ENCODE data around the gene TCEA3.
A peak's percentile ranks its signal among the peaks of the same experiment; 100 is the strongest.

TCEA3 gene

DNA sequence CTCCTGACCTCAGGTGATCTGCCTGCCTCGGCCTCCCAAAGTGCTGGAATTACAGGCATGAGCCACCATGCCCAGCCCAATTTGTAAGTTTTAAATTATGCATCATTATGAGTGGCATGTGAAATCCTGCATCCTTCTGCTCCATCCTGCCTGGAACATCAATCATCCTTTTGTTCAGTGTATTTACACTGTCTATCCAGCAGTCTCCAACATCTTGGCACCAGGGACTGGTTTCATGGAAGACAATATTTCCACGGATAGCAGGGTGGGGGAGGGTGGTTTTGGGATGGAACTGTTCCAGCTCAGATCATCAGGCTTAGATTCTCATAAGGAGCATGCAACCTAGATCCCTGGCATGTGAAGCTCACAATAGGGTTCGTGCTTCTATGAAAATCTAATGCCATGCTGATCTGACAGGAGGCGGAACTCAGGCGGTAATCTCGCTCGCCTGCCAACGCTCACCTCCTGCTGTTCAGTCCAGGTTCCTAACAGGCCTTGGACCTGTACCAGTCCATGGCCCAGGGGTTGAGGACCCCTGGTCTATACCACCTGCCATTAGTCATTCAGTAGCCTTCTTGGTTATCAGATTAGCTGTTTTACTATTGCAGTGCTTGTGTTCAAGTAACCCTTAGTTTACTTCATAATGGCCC is 22.2 kb upstream of the TCEA3 start:
- DNase-seq (ENCODE audit: low spot score) = no peak

DNA sequence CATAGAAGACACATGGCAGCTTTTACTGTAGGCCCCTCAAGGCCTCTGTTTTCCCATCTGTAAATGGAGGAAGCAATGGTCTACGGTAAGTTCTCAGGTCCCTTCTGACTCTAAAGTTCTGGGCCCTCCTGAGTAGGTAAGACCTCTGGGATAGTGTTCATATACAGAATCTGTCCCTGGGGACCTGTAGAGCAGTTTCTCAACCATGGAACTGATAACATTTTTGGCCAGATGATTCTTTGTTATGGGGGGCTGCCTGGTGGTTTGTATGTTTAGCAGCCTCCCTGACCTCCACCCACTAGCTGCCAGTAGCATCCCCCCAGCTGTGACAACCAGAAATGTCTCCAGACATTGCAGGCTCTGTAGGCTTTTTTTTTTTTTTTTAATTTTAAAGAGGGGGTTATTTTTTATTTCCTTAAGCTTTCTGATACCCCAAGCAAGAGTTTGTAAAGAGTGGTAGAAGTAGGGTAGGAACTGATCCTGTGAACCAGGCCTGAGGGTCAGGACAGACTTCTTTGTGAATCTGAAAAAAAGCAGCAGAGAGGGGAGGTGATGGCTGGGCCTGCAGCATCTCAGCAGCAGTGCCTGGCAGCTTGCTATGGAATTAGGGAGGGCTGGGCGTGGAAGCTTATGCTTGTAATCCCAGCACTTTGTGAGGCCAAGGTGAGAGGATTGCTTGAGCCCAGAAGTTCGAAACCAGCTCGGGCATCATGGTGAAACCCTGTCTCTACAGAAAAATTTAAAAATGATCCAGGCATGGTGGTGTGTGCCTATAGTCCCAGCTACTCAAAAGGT is 20.2 kb upstream of the TCEA3 start:
- no peak for DNase-seq (ENCODE audit: low spot score)

DNA sequence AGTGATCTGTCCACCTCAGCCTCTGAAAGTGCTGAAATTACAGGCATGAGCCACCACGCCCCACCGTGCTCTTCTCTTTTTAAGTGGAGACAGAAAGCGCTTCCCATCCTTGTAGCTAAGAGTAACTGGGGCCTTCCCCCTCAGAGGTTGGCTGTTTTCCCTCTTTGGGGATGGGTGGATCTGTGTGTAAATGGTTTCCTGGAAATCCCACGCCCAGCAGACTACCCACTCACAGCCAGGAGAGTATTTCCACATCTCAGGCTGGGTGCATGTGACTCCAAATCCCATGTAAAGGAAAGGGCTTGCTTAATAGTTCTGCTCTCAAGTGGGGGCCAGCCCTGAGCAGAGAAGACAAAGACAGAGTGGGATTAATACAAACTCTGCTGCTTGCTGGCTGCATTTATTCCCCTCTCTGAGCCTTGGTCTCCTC is 19.6 kb upstream of the TCEA3 start:
- peak; percentile 93 for DNase-seq (ENCODE audit: low spot score)

DNA sequence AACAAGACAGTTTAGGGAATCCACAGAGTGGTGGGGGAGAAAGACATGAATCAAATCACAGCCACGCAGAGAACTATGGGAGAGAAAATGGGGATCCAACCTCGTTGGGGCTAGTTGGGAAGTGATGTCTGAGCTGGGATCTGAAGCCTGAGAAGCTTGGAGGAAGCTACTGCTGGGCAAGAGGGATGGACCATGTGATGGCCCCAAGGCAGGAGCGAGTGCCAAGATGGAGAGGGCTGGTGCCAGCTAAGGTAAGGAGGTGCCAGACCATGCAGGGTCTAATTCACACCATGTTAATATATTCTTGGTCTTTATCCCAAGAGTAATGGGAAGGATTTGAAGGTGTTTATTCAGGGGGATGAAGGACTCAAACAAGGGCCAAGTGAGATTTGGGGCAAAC is 18.2 kb upstream of the TCEA3 start:
- no peak for DNase-seq (ENCODE audit: low spot score)

DNA sequence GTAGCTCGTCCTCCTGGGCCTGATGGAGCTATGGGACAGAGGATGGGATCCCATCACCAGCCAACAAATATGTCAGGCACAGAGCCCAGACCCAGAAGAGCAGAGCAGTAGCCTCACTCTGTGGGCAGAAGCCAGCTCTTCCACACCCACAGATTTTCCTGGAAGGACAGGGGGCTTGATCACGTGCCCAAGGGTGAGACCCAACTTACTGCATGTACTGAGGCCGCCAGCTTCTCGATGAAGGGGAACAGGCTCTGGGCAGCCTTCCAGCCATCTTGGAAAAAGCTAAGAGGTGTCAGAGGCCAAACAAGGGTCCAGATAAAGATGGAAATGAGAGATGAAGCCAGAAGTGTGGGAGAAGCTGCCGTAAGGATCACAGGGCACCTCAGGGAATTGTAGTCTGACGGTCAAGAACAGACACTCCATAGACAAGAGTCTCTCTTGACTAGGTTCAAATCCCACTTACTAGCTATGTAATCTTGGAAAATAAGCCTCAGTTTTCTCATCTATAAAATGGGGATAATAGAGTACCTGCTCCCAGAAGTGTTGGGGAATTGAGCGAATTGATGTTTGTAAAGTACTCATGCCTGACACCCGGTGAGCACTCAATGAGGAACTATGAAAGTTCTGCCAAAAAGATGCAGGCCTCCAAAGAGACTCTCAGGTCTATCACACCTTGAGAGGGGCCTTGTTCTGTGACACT is 17.0 kb upstream of the TCEA3 start:
- no peak for DNase-seq (ENCODE audit: low spot score)

DNA sequence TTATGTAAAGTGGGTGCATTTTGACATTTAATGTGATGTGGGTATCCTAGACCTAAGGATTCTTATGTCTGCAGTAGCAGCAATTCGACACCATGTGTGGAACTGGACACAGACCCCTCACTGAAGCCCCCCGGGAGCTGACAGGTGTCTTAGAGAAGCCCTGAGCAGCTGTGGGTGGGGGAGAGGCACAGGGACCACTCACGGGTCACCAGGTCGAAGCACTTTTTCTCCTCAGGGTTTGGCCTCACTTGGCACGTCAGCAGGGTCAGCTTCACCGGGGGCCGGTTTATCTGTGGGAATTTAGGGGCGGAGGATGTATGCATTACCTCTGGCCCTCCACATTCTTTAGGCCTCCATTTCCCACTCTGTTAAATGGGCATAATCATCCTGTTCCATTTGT is 14.0 kb upstream of the TCEA3 start:
- no peak for DNase-seq (ENCODE audit: low spot score)

DNA sequence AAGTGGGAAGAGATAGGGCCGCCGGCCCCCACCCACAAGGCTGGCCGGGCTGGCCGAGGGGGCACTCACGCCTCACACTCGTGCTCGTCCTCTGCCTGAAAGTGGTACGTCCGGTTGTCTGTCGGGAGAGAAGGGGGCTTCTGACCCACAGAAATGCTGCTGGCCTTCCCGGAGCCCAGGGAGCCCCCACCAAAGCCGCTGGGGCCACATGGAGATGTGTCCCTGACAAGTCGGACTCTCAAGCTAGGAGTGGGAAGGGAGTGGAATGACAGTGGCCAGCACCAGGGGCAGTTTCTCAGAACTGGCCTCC is 12.8 kb upstream of the TCEA3 start:
- no peak for DNase-seq (ENCODE audit: low spot score)

DNA sequence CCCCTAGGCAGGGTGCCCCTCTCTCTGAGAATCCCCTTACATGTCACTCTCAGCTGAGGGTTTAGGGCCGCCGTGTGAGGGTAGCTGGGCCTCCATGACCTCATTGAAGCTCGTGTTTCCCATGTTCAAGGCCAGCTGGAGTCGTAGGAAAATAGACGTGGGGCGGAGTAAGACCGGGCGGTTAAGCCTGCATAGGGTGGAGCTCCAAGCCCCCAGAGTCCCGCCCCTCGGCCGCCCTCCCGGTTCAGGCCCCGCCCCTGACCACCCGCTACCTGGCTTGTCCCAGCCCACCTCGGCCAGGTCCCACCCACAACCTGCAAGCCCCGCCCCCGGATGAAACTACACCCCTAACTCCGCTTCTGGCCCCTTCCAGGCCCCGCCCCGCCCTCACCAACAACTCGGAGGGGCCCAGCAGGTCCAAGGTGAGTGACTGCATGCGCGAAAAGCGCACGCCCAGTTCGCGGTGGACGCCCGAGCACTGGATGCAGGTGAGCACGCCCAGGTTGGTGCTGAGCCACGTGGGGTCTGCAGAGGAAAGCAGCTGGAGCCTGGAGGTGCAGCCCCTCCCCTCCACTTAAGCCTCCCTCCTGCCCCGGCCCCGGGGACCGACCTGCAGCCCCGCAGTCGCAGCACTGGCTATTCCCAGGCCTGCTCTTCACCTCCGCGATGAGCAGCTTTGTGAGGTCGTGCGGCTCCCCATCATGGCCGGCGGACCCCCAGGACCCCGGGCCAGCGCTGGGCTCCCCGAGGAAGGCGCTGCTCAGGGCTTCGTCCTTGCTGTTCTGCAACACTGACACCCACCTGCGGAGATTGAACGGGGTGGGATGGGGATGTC is 12.2 kb upstream of the TCEA3 start:
- no peak for DNase-seq (ENCODE audit: low spot score)

DNA sequence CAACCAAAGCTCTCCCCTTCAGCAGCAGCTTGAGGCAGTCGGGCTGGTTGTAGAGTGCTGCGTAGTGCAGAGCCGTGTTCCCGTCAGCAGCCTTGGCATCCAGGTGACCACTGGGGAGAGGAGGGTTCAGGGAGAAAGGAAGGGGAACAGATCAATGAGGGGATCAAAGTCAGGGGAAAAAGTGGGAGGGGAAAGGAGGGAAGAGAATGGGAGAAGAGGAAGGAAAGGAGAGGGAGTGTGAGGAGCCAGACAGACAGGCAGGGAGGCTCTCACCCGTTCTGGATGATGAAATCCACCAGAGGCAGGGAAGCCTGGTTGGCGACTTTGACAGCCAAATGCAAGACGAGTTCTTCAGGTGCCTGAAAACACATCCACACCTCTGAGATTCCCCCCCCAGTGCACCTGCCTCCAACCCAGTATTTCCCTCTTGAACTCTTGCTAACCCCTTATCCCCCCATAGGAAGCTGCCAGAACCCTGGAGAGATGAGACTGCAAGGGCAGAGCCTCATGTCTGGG is 9.8 kb upstream of the TCEA3 start:
- DNase-seq (ENCODE audit: low spot score) = no peak

DNA sequence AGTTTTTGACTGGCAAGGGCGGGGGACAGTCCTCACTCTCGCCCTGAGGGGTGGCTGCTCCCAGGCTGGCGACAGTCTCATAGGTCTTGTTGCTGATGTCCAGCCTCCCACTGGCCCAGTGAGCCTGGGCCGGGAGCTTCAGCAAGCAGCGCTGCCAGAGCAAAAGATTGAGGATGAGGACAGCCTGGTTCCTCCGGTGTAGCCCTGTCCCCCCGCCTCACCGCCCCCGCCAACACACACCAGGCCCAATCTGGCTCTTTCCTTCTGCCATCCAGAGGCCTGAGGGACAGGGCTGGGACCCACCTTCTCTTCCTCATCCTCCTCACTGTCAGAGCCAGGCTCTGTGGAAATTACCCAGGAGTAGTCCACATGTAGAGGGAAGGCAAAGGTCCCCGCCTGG is 8.6 kb upstream of the TCEA3 start:
- no peak for DNase-seq (ENCODE audit: low spot score)

DNA sequence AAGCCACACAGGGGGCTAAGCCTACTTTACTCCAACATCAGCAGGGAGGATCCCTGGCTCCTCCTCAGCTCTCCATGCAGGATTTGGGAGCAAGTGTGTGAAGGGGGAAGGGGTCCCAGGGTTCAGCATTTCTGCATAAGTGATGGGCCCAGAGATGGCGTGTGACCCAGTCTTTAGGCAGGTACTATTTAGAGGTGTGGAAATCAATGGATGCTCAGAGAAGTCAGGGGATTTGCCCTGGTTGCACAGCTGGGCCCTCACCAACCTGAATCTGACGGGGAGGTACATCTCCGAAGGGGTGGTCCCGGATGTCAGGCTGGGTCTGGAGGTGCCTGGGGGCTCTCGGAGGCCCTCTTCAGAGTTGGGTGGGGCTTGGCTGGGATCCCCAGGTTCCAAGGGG is 6.9 kb upstream of the TCEA3 start:
- DNase-seq (ENCODE audit: low spot score) = no peak

DNA sequence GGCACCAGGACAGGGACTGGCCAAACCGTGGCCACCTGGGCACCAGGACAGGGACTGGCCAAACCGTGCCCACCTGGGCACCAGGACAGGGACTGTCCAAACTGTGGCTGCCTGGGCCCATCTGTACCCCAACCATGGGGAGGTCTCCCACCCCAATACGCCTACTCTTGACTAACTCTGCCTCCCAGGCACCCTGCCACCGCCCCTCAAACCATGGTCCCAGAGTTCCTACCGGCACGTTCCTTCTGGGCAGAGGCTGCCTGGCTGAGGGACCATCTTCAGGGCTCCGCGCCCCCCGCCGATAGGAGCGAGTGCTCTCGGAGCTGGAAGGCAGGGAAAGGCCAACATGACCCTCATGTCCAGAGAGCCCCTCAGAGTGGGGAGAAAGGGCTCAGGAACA is 6.3 kb upstream of the TCEA3 start:
- DNase-seq (ENCODE audit: low spot score) = no peak

DNA sequence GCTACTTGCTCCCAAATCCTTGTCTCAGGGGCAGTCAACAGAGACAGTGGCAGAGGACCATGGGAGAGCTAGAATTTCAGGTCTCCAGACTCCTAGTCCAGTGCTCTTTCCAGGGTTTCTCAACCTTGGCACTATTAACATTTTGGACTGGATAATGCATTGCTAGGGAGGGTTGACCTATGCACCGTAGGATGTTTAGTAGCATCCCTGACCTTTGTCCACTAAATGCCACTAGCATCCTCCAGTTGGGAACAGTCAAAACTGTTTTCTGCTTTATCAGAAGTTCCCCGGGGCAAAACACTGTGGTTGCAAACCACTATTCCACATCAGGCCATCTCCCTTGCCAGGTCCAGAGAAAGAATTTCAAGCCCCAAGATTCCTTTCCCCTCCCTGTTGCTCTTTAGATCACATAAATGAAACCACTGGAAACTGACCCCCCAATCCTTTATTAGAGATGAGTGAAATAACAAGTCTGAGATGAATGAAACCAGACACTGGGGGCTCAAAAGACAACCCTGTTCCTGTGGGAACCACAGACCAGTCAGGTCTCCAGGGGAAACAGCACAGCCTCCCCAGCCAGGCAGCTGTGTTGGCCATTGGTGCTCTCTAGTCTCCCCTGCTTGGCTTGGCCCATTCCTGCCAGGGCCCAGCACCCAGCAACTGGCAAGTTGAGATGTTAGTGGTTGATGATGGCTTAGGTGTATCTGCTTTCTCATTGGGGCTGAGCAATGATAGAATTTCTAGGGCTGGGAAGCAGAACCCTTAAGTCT is 3.8 kb upstream of the TCEA3 start:
- DNase-seq (ENCODE audit: low spot score) = no peak

DNA sequence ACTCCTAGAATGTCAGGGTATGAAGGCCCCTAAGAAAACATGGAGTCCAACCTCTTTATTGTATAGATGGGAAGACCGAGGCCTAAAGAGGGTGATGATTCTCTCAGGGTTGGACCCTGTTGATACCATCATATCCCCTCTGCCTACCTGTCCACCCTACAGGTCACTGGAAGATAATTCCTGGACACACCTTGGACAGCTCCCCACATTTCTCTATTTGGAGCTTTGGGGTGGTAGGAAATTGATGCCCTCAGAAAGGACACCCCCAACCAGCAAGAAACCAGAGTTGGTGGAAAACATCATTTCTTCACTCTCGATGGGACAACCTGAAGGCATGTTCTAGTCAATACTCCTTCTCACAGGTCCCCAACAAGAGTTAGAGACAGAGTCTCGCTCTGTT is 3.0 kb upstream of the TCEA3 start:
- DNase-seq (ENCODE audit: low spot score) = no peak

DNA sequence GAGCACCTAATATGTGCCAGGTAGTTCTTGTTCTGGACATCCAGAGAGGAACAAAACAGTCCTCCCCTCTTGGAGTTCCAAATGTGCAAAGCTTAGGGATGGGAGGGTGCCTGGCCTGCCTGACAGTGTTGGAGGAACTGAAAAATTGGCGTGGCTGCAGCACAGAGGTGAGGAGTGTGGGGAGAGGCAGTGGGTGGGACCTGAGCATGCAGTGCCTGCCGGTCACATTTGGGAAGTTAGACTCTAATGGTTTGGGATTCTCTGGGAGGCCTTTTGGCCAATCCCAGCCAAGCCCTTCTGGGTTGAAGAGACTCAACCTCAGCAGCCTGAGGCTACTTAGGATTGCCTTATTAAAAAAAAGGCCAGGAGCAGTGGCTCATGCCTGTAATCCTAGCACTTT is 2.3 kb upstream of the TCEA3 start:
- DNase-seq (ENCODE audit: low spot score) = no peak

DNA sequence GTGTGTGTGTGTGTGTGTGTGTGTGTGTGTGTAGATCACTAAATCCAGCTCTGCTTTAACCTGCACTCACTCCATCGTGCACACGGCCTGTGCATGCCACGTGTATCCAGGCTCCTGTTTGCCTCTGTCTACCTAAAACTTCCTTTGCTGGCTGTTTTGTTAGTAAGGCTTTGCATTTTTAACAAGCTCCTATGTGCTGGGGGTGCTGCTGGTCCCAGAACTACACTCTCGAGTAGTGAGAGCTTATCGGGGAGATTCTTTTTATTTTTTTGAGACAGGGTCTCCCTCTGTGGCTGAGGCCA is 596 bp upstream of the TCEA3 start:
- no peak for DNase-seq (ENCODE audit: low spot score)

DNA sequence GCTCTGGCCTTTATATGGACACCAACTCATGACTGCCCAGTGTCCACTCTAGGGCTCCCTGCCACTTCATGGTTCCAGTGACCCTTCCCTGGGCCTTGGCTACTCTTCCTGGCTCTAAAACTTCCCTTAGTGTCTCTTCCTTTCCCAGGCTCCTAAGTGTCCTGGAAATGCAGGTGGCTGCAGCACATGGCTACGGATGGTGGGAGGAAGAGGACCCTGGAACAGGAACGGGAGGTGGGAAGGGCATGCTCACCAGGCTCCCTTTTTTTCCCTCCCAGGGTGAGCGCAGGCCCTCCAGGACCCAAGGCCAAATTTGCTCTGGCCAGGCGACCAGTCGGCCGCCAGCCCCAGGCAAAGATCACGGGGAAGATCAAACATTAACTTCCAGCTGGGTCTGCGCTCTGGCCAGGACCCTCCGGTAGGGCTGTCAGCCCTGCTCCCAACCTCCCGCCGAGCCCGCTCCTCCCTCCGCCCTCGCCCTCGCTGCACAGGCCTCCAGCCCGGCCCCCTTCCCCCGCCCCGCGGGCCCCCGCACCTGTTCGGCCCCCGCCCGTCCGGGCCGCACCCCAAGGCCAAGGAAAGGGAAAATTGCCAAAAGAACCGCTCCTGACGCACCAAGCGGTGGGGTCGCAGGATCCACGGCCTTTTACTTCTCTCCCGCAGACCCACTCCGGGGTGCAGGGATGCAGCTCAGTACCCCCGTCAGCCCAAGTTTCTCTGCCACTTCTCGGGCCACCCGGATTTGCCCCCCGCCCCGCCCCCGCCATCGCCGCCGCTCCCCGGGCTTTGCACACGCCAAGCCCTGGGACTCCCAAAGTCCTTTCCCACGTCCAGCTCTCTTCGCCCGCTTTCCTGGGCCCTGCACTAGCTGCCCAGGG is 894 bp downstream of the TCEA3 start:
- peak; percentile 51 for DNase-seq (ENCODE audit: low spot score)

DNA sequence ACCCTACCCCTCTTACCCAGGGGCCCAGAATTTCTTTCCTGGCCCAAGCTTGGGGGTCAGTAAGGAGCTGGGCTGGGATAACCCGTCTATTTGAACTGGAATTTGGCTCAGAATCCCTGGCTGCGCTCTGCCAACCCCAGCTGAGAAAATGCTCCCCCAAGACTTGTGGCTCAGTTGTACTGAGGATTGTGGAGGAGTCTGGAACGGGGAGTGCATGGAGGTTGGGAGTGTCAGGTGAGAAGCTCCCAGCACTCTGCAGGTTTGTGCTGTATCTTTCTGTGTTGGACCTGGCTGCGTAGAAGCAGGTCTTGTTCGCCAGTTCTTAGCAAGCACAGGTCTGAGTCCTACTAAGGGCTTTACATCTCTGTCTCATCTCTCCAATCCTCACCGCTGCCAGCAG is 1.6 kb downstream of the TCEA3 start:
- no peak for DNase-seq (ENCODE audit: low spot score)

DNA sequence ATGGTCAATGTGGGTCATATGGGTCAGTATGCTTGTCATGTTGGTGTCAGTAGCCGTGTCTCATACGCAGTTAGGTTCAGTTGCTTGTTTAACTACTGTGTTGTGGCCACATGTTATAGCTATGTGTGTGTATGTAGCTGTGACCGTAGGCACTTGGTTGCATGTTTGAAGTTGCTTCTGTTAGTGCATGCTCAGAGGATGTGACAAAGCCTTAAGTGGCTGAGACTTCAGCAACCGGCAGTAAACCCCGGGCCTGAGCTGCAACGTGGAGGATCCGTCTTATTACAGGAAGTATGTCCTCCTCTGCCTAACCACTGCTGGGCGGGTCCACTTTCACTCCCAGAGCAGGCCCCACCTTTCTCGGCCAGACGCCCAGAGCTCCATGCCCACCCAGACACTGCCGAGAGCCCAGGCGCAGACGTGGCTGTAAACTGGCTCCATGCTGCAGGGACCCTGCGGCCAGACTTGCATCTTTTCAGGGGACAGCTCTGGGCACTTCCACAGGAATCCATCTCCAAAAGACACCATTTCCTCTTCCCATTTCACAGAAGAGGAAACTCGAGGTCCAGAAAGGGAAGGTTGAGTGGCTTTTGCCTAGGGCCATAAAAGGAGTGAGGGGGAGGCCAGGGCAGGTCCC is 2.2 kb downstream of the TCEA3 start:
- DNase-seq (ENCODE audit: low spot score) = peak; percentile 89

DNA sequence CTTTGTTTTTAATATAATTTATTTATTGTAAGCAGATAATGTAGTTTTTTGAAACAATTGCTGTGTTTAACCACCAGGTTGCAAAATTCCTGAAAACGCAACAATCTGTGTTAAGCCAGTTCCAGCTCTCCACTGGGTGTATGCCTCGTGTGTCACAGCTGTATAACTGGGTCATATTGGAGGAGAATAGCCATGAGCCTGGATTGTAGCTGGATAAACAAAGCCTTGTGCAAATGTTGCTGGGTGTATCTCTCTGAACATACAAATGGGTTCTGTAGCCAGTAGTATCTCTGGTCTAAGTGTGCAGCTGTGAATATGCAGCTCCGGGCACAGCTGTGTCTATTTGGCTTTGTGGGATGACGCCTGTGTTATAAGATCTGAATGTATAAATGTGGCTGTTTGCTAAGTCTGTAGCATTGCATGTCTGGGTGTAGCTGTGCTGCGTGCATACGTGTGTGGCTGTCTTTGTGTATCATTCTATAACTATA is 2.8 kb downstream of the TCEA3 start:
- DNase-seq (ENCODE audit: low spot score) = peak; percentile 79
